DND-41 (cell line): ENCODE results near the gene OTP.

ENCODE experiments used
- ATAC-seq: fragments of 200-7000 bp; cut with Tn5 transposase; 3 replicates; pipeline ENCODE4 v1.9.1; 2021; ENCODE audit warnings: low read depth; ENCODE audit not compliant: insufficient read depth
- DNase-seq: peaks from one replicate; pipeline ENCODE4 v3.0.0-alpha.2; 2020
- H2AFZ ChIP-seq: 2 replicates; pipeline ENCODE4 v1.6.0; 2012; ENCODE audit warnings: low read depth, low read length
- H3K27ac ChIP-seq: 2 replicates; pipeline ENCODE4 v1.5.1; 2012; ENCODE audit warnings: low read length, inconsistent platforms
- H3K27me3 ChIP-seq: fragments of 200-600 bp; sonication (generic); 2 replicates; pipeline ENCODE4 v1.6.0; 2012; ENCODE audit warnings: low read length, mild to moderate bottlenecking, inconsistent platforms; ENCODE audit not compliant: insufficient read depth, poor library complexity
- H3K36me3 ChIP-seq: 2 replicates; pipeline ENCODE4 v1.5.1; 2012; ENCODE audit warnings: low read length, inconsistent platforms; ENCODE audit not compliant: insufficient read depth
- H3K4me1 ChIP-seq: 2 replicates; pipeline ENCODE4 v1.5.1; 2012; ENCODE audit warnings: mild to moderate bottlenecking, low read length; ENCODE audit not compliant: insufficient read depth
- H3K4me2 ChIP-seq: 2 replicates; pipeline ENCODE4 v1.6.0; 2012; ENCODE audit warnings: mild to moderate bottlenecking, moderate library complexity, low read length, inconsistent platforms; ENCODE audit not compliant: insufficient read depth
- H3K4me3 ChIP-seq, 2 experiments: fragments of 200-600 bp in 1 of 2; shearing (Covaris generic) in 1 of 2; 2 replicates each; pipeline ENCODE4 v1.5.1; 2012 to 2016; ENCODE audit warnings: inconsistent platforms in 2 of 2, low read length in 2 of 2, mild to moderate bottlenecking in 2 of 2, low read depth in 1 of 2, moderate library complexity in 1 of 2
- H3K79me2 ChIP-seq: 2 replicates; pipeline ENCODE4 v1.6.0; 2012; ENCODE audit warnings: low read length, inconsistent platforms; ENCODE audit not compliant: insufficient read depth
- H3K9ac ChIP-seq: 2 replicates; pipeline ENCODE4 v1.6.0; 2012; ENCODE audit warnings: low read depth, mild to moderate bottlenecking, inconsistent platforms, low read length, moderate library complexity
- H3K9me3 ChIP-seq: 2 replicates; pipeline ENCODE4 v1.5.1; 2012; ENCODE audit warnings: low read length, moderate library complexity, mild to moderate bottlenecking, inconsistent platforms; ENCODE audit not compliant: insufficient read depth, severe bottlenecking
- H4K20me1 ChIP-seq: 2 replicates; pipeline ENCODE4 v1.6.0; 2012; ENCODE audit warnings: low read length; ENCODE audit not compliant: insufficient read depth
- EZH2 ChIP-seq: IDR thresholded peaks from 3 replicates; pipeline ENCODE4 v1.6.1; 2012; ENCODE audit warnings: borderline replicate concordance, low read depth, mild to moderate bottlenecking, moderate library complexity, low read length, inconsistent platforms; ENCODE audit not compliant: severe bottlenecking
- TF ChIP-seq, protein P1 (sequence below): IDR thresholded peaks from 2 replicates; pipeline ENCODE4 v1.5.1; 2012; ENCODE audit warnings: borderline replicate concordance, low read length, moderate library complexity, mild to moderate bottlenecking; ENCODE audit not compliant: poor library complexity, severe bottlenecking; ENCODE audit errors: extremely low read depth

The OTP gene

DNA sequence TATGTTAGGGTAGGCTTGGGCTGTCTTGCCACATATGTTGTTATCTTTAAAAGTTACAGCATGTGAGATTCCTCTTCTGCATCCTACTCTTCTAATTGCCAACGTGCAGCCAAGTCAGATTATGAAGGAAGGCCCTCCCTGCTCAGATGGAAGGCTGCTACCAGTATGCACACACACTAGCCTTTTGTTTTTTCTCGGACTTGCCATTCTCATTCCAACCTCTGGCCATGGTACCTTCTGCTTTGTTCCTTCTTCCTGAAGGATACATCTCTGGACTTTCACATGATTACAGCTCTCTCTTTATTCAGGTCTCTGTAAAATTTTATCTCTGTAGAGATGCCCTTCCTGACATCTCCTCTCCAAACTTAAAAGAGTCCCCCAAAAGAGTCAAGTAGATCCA, 12.8 kb upstream of the OTP start:
- Histone ChIP-seq H3K27ac (no peak overlapping the region), H3K79me2 (no peaks in the 10 kb centered on the region), H4K20me1 (no peaks in the 10 kb centered on the region), H3K9ac (no peak overlapping the region), H3K4me1 (no peaks in the 10 kb centered on the region), H3K36me3 (no peaks in the 10 kb centered on the region), H2AFZ (no peak overlapping the region), H3K4me3 (no peak overlapping the region), H3K9me3 (no peaks in the 10 kb centered on the region), H3K27me3 (peaks cover under 1% of the 10 kb centered on the region), H3K4me2 (no peak overlapping the region)
- no peak for DNase-seq
- TF ChIP-seq, protein P1, sequence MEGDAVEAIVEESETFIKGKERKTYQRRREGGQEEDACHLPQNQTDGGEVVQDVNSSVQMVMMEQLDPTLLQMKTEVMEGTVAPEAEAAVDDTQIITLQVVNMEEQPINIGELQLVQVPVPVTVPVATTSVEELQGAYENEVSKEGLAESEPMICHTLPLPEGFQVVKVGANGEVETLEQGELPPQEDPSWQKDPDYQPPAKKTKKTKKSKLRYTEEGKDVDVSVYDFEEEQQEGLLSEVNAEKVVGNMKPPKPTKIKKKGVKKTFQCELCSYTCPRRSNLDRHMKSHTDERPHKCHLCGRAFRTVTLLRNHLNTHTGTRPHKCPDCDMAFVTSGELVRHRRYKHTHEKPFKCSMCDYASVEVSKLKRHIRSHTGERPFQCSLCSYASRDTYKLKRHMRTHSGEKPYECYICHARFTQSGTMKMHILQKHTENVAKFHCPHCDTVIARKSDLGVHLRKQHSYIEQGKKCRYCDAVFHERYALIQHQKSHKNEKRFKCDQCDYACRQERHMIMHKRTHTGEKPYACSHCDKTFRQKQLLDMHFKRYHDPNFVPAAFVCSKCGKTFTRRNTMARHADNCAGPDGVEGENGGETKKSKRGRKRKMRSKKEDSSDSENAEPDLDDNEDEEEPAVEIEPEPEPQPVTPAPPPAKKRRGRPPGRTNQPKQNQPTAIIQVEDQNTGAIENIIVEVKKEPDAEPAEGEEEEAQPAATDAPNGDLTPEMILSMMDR = no peak
- no peak for TF ChIP-seq EZH2
- ATAC-seq = no peak

DNA sequence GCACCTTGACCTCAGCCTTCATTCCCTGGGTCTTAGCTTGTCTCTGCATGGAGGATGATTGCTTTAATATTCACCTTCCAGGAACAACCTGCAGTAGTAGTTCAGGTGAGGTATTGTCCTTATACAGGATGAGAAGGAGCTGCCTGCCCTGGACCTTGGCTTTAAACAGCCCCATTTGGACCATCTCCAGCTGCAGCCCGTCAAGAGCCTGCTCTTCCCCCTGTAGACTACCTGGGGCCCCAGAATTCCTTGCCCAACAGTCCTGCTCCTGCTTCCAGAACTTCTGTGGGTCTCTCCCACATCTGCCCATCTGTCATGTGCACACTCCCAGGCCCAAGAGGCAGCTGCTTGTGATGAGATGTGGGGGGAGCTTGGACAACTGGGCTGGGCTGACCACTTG, 12.2 kb upstream of the OTP start:
- no peak overlapping the region for H3K4me3 ChIP-seq
- H3K9me3 ChIP-seq = no peaks in the 10 kb centered on the region
- H3K27ac ChIP-seq = no peak overlapping the region
- no peak overlapping the region for H2AFZ ChIP-seq
- no peak overlapping the region for H3K9ac ChIP-seq
- H3K4me1 ChIP-seq = no peaks in the 10 kb centered on the region
- no peak overlapping the region for H3K4me2 ChIP-seq
- DNase-seq (no peak), ATAC-seq (no peak)
- no peaks in the 10 kb centered on the region for H3K79me2 ChIP-seq
- TF ChIP-seq EZH2 = no peak
- TF ChIP-seq, protein P1 = no peak
- no peaks in the 10 kb centered on the region for H3K36me3 ChIP-seq
- H4K20me1 ChIP-seq = no peaks in the 10 kb centered on the region
- H3K27me3 ChIP-seq = no peaks in the 10 kb centered on the region

DNA sequence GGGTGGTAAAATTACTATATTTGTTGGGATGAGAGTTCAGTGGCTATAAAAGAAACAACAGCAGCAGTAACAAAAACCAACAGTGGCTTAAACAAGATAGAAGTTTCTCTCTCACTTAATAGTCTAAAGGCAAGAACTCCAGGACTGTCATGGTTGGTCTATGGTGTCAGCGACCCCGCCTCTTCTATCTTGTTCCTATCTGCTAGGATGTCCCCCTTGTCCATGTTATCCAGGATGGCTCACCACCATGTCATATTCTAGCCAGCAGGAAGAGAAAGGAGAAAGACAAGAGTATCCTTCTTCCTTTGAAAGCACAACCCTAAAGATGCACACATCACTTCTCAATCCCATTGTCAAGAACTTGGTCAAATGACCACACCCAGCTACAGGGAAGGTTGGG, 11.3 kb upstream of the OTP start:
- no peak overlapping the region for H3K9ac ChIP-seq
- H3K79me2 ChIP-seq = no peaks in the 10 kb centered on the region
- H3K4me2 ChIP-seq = no peak overlapping the region
- no peak overlapping the region for H2AFZ ChIP-seq
- no peaks in the 10 kb centered on the region for H4K20me1 ChIP-seq
- no peak overlapping the region for H3K4me3 ChIP-seq
- H3K27me3 ChIP-seq = no peaks in the 10 kb centered on the region
- ATAC-seq (no peak), DNase-seq (no peak)
- H3K36me3 ChIP-seq = no peaks in the 10 kb centered on the region
- H3K4me1 ChIP-seq = no peaks in the 10 kb centered on the region
- no peak for TF ChIP-seq EZH2
- TF ChIP-seq, protein P1 = no peak
- H3K27ac ChIP-seq = no peak overlapping the region
- H3K9me3 ChIP-seq = no peaks in the 10 kb centered on the region
